HCT116 (cell line): ENCODE results near the gene STRIT1. TPM values are rescaled to one million over a fixed set of nuclear protein-coding genes. Genes with fewer than 3 reads are reported as not detected.

Experiments
- ATAC-seq: fragments of 200-7000 bp; cut with Tn5 transposase; 2 replicates; pipeline ENCODE4 v1.9.1; 2020; ENCODE audit warnings: mild to moderate bottlenecking, moderate library complexity
- BruUV-seq: library from RNA; stranded (reverse); fragments of 400-500 nt; replicated peaks from 2 replicates; lab custom pipeline; 2021; lab: Mats Ljungman, UMichigan
- CTCF ChIA-PET: fragments of 300-600 bp; sonication (Branson Sonifier 250); formaldehyde crosslinking; loops from one replicate; lab custom pipeline; 2021; ENCODE audit warnings: antibody characterized with exemption; lab: Charles Lee
- POLR2A ChIA-PET: fragments of 300-600, 350-600 bp; sonication (Branson Sonifier 250); formaldehyde crosslinking; loops from one replicate; lab custom pipeline; 2021; ENCODE audit warnings: antibody characterized with exemption; lab: Charles Lee
- RAD21 ChIA-PET, 2 experiments: fragments of 300-600 bp; sonication (Branson Sonifier 250); formaldehyde crosslinking; loops; one replicate each; lab custom pipeline; 2023; ENCODE audit warnings: low total read pairs in 2 of 2; ENCODE audit not compliant: uncharacterized antibody in 2 of 2, unreplicated experiment in 2 of 2, low non-redundant PET in 1 of 2; lab: Charles Lee
- DNase-seq: peaks from one replicate; pipeline ENCODE4 v3.0.0-alpha.2; 2010; ENCODE audit warnings: low read depth, low spot score
- H2AFZ ChIP-seq: fragments of 200-600 bp; shearing (Covaris generic), sonication (generic); 2 replicates; pipeline ENCODE4 v1.6.1; 2017; ENCODE audit warnings: low read depth, mixed run types, mixed read lengths, antibody characterized with exemption, low read length; ENCODE audit not compliant: poor library complexity, severe bottlenecking
- H3K27ac ChIP-seq: 2 replicates; pipeline ENCODE4 v1.5.1; 2012; ENCODE audit warnings: low read depth, low read length
- H3K27me3 ChIP-seq: fragments of 200-600 bp; sonication (generic); 2 replicates; pipeline ENCODE4 v1.6.1; 2016; ENCODE audit warnings: mixed run types, low read length, mixed read lengths; ENCODE audit not compliant: insufficient read depth
- H3K36me3 ChIP-seq, 2 experiments: fragments of 200-500 bp in 1 of 2; fragments of 200-600 bp in 1 of 2; sonication (Bioruptor generic) in 1 of 2; sonication (generic) in 1 of 2; 2 replicates each; pipeline versions ENCODE4 v1.5.1 to v1.6.1; 2014 to 2016; ENCODE audit warnings: low read length in 2 of 2, inconsistent platforms in 1 of 2, mixed read lengths in 1 of 2, mixed run types in 1 of 2; ENCODE audit not compliant: insufficient read depth in 2 of 2, control insufficient read depth in 1 of 2
- H3K4me1 ChIP-seq, 2 experiments: fragments of 200-600 bp in 1 of 2; sonication (generic) in 1 of 2; 2 replicates each; pipeline versions ENCODE4 v1.5.1 to v1.6.1; 2012 to 2017; ENCODE audit warnings: low read length in 2 of 2, inconsistent platforms in 1 of 2, mild to moderate bottlenecking in 1 of 2, mixed read lengths in 1 of 2, mixed run types in 1 of 2, moderate library complexity in 1 of 2; ENCODE audit not compliant: insufficient read depth in 2 of 2, control insufficient read depth in 1 of 2
- H3K4me2 ChIP-seq: fragments of 200-600 bp; sonication (generic); 2 replicates; pipeline ENCODE4 v1.6.1; 2017; ENCODE audit warnings: mixed run types, low read length, mixed read lengths
- H3K4me3 ChIP-seq, 2 experiments: fragments of 200-600 bp in 1 of 2; sonication (generic) in 1 of 2; replicated peaks in 1 of 2; 2 replicates each; pipeline ENCODE4 v1.5.1; 2011 to 2016; ENCODE audit warnings: low read length in 2 of 2, control low read depth in 1 of 2, low read depth in 1 of 2, mild to moderate bottlenecking in 1 of 2, mixed read lengths in 1 of 2, mixed run types in 1 of 2
- H3K79me2 ChIP-seq: fragments of 200-600 bp; sonication (generic); 2 replicates; pipeline ENCODE4 v1.6.1; 2017; ENCODE audit warnings: mild to moderate bottlenecking, mixed run types, low read length, moderate library complexity, mixed read lengths; ENCODE audit not compliant: insufficient read depth
- H3K9ac ChIP-seq: fragments of 200-600 bp; sonication (generic); 2 replicates; pipeline ENCODE4 v1.6.1; 2016; ENCODE audit warnings: low read length, mixed read lengths
- H3K9me2 ChIP-seq: fragments of 200-600 bp; sonication (generic), shearing (Covaris generic); 2 replicates; pipeline ENCODE4 v1.6.1; 2017; ENCODE audit warnings: mixed run types, mild to moderate bottlenecking, moderate library complexity; ENCODE audit not compliant: insufficient read depth
- H3K9me3 ChIP-seq, 2 experiments: fragments of 200-500 bp in 1 of 2; fragments of 200-600 bp in 1 of 2; sonication (Bioruptor generic) in 1 of 2; sonication (generic) in 1 of 2; 2 replicates each; pipeline ENCODE4 v1.6.1; 2014 to 2017; ENCODE audit warnings: low read length in 2 of 2, mixed read lengths in 2 of 2, inconsistent platforms in 1 of 2, low read depth in 1 of 2, mild to moderate bottlenecking in 1 of 2, mixed run types in 1 of 2, moderate library complexity in 1 of 2; ENCODE audit not compliant: control insufficient read depth in 1 of 2, insufficient read depth in 1 of 2
- H4K20me1 ChIP-seq: fragments of 200-600 bp; sonication (generic), shearing (Covaris generic); 2 replicates; pipeline ENCODE4 v1.6.1; 2017; ENCODE audit warnings: mixed run types, mild to moderate bottlenecking, moderate library complexity; ENCODE audit not compliant: insufficient read depth
- CBX3 ChIP-seq: IDR thresholded peaks from 2 replicates; pipeline ENCODE4 v1.6.1; 2012; ENCODE audit warnings: low read depth
- EGR1 ChIP-seq: IDR thresholded peaks from 2 replicates; pipeline ENCODE4 v1.6.1; 2012; ENCODE audit warnings: low read depth
- ELF1 ChIP-seq: IDR thresholded peaks from 2 replicates; pipeline ENCODE4 v1.6.1; 2012; ENCODE audit warnings: low read depth, borderline replicate concordance
- EZH2 ChIP-seq: fragments of 200-600 bp; sonication (generic); IDR thresholded peaks from 2 replicates; pipeline ENCODE4 v1.6.1; 2017; ENCODE audit warnings: antibody characterized with exemption, mixed run types
- EZH2phosphoT487 ChIP-seq: fragments of 200-600 bp; IDR thresholded peaks from 2 replicates; pipeline ENCODE4 v1.6.1; 2018; ENCODE audit warnings: antibody characterized with exemption, borderline replicate concordance
- FOSL1 ChIP-seq: IDR thresholded peaks from 2 replicates; pipeline ENCODE4 v1.6.1; 2012; ENCODE audit warnings: low read depth
- JUND ChIP-seq: IDR thresholded peaks from 2 replicates; pipeline ENCODE4 v1.6.1; 2012
- POLR2A ChIP-seq: IDR thresholded peaks from 2 replicates; pipeline ENCODE4 v1.7.0; 2011; ENCODE audit warnings: borderline replicate concordance; ENCODE audit not compliant: insufficient read depth, insufficient read length; ENCODE audit errors: extremely low read depth
- POLR2AphosphoS5 ChIP-seq: IDR thresholded peaks from 2 replicates; pipeline ENCODE4 v1.6.1; 2011; ENCODE audit warnings: mild to moderate bottlenecking, low read depth, low read length, moderate library complexity
- RAD21 ChIP-seq: IDR thresholded peaks from 2 replicates; pipeline ENCODE4 v1.6.1; 2012; ENCODE audit warnings: low read depth, mild to moderate bottlenecking
- SIN3A ChIP-seq: IDR thresholded peaks from 2 replicates; pipeline ENCODE4 v1.6.1; 2012; ENCODE audit warnings: low read depth
- SP1 ChIP-seq: IDR thresholded peaks from 2 replicates; pipeline ENCODE4 v1.6.1; 2012; ENCODE audit warnings: low read depth
- SRF ChIP-seq: IDR thresholded peaks from 2 replicates; pipeline ENCODE4 v1.6.1; 2012; ENCODE audit warnings: low read depth
- TCF7L2 ChIP-seq: IDR thresholded peaks from 2 replicates; pipeline ENCODE4 v1.7.0; 2011; ENCODE audit warnings: borderline replicate concordance, inconsistent platforms; ENCODE audit not compliant: insufficient read depth, insufficient read length; ENCODE audit errors: extremely low read depth
- YY1 ChIP-seq: IDR thresholded peaks from 2 replicates; pipeline ENCODE4 v1.6.1; 2011; ENCODE audit warnings: low read length, low read depth, moderate library complexity, mild to moderate bottlenecking; ENCODE audit not compliant: insufficient replicate concordance; ENCODE audit errors: extremely low read depth
- intact Hi-C: fragments of 100-400 bp; cut with micrococcal nuclease; formaldehyde crosslinking; loops from 2 replicates; pipeline ENCODE4 v1.10.0; 2022
- total RNA-seq: library from RNA; stranded (reverse); gene quantifications from one replicate; pipeline ENCODE4 v1.2.1, GENCODE V29; 2021; ENCODE audit not compliant: unreplicated experiment
- TF ChIP-seq, protein P1 (sequence below): IDR thresholded peaks from 2 replicates; pipeline ENCODE4 v1.6.1; 2012; ENCODE audit warnings: low read depth
- TF ChIP-seq, protein P2 (sequence below): IDR thresholded peaks from 2 replicates; pipeline ENCODE4 v1.6.1; 2011; ENCODE audit warnings: mild to moderate bottlenecking, low read length, moderate library complexity; ENCODE audit not compliant: insufficient replicate concordance; ENCODE audit errors: extremely low read depth
- TF ChIP-seq, protein P3 (sequence below): IDR thresholded peaks from 2 replicates; pipeline ENCODE4 v1.6.1; 2012
- TF ChIP-seq, protein P4 (sequence below): IDR thresholded peaks from 2 replicates; pipeline ENCODE4 v1.6.1; 2012
- TF ChIP-seq, protein P5 (sequence below), 3 experiments: fragments of 200-600 bp in 1 of 3; sonication (generic) in 1 of 3; IDR thresholded peaks in 2 of 3; conservative IDR thresholded peaks in 1 of 3; 2 replicates each; pipeline ENCODE4 v1.5.1; 2012 to 2017; ENCODE audit warnings: low read depth in 2 of 3, low read length in 2 of 3, antibody characterized with exemption in 1 of 3, borderline replicate concordance in 1 of 3, control low read depth in 1 of 3, mild to moderate bottlenecking in 1 of 3, mixed read lengths in 1 of 3, mixed run types in 1 of 3, moderate library complexity in 1 of 3; ENCODE audit not compliant: insufficient read depth in 1 of 3

Gene STRIT1
- total RNA-seq, 1 experiment from 2014 or later: not detected

DNA sequence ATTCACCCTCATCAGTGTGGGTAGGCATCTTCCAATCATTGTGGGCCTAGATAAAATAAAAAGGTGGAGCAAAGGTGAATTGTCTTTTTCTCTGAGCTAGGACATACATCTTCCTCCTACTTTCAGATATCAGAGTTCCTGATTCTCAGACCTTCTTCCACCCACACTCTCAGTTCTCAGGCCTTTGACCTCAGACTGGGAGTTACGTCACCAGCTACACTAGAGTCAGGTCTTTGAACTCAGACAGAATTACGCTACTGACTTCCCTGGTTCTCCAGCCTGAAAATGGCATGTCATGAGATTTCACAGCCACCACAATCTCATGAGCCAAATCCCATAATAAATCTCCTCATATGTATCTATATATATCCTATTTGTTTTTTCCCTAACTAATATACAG is 39.0 kb downstream of the STRIT1 start:
- Histone ChIP-seq H3K79me2 (no peaks in the 10 kb centered on the region), H4K20me1 (no peaks in the 10 kb centered on the region), H2AFZ (no peak overlapping the region), H3K9me3 (no peaks in the 10 kb centered on the region), H3K9ac (no peak overlapping the region), H3K4me2 (no peak overlapping the region), H3K36me3 (no peaks in the 10 kb centered on the region), H3K4me3 (no peak overlapping the region), H3K27ac (no peak overlapping the region), H3K27me3 (no peaks in the 10 kb centered on the region), H3K4me1 (no peaks in the 10 kb centered on the region), H3K9me2 (no peaks in the 10 kb centered on the region)
- ChIA-PET RAD21 (no interaction called here), POLR2A (no interaction called here), CTCF (no interaction called here)
- DNase-seq: no peak
- no peak for TF ChIP-seq EGR1
- no peak for TF ChIP-seq FOSL1
- no peak for TF ChIP-seq RAD21
- TF ChIP-seq, protein P1, sequence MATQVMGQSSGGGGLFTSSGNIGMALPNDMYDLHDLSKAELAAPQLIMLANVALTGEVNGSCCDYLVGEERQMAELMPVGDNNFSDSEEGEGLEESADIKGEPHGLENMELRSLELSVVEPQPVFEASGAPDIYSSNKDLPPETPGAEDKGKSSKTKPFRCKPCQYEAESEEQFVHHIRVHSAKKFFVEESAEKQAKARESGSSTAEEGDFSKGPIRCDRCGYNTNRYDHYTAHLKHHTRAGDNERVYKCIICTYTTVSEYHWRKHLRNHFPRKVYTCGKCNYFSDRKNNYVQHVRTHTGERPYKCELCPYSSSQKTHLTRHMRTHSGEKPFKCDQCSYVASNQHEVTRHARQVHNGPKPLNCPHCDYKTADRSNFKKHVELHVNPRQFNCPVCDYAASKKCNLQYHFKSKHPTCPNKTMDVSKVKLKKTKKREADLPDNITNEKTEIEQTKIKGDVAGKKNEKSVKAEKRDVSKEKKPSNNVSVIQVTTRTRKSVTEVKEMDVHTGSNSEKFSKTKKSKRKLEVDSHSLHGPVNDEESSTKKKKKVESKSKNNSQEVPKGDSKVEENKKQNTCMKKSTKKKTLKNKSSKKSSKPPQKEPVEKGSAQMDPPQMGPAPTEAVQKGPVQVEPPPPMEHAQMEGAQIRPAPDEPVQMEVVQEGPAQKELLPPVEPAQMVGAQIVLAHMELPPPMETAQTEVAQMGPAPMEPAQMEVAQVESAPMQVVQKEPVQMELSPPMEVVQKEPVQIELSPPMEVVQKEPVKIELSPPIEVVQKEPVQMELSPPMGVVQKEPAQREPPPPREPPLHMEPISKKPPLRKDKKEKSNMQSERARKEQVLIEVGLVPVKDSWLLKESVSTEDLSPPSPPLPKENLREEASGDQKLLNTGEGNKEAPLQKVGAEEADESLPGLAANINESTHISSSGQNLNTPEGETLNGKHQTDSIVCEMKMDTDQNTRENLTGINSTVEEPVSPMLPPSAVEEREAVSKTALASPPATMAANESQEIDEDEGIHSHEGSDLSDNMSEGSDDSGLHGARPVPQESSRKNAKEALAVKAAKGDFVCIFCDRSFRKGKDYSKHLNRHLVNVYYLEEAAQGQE: no peak
- TF ChIP-seq POLR2AphosphoS5: no peak
- no peak for TF ChIP-seq SIN3A
- TF ChIP-seq EZH2: no peak
- TF ChIP-seq, protein P2, sequence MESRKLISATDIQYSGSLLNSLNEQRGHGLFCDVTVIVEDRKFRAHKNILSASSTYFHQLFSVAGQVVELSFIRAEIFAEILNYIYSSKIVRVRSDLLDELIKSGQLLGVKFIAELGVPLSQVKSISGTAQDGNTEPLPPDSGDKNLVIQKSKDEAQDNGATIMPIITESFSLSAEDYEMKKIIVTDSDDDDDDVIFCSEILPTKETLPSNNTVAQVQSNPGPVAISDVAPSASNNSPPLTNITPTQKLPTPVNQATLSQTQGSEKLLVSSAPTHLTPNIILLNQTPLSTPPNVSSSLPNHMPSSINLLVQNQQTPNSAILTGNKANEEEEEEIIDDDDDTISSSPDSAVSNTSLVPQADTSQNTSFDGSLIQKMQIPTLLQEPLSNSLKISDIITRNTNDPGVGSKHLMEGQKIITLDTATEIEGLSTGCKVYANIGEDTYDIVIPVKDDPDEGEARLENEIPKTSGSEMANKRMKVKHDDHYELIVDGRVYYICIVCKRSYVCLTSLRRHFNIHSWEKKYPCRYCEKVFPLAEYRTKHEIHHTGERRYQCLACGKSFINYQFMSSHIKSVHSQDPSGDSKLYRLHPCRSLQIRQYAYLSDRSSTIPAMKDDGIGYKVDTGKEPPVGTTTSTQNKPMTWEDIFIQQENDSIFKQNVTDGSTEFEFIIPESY: no peak
- TF ChIP-seq POLR2A: no peak
- no peak for TF ChIP-seq SRF
- no peak for TF ChIP-seq CBX3
- TF ChIP-seq, protein P3, sequence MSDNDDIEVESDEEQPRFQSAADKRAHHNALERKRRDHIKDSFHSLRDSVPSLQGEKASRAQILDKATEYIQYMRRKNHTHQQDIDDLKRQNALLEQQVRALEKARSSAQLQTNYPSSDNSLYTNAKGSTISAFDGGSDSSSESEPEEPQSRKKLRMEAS: no peak
- TF ChIP-seq ELF1: no peak
- TF ChIP-seq, protein P4, sequence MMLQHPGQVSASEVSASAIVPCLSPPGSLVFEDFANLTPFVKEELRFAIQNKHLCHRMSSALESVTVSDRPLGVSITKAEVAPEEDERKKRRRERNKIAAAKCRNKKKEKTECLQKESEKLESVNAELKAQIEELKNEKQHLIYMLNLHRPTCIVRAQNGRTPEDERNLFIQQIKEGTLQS: no peak
- no peak for TF ChIP-seq EZH2phosphoT487
- no peak for TF ChIP-seq JUND
- TF ChIP-seq, protein P5, sequence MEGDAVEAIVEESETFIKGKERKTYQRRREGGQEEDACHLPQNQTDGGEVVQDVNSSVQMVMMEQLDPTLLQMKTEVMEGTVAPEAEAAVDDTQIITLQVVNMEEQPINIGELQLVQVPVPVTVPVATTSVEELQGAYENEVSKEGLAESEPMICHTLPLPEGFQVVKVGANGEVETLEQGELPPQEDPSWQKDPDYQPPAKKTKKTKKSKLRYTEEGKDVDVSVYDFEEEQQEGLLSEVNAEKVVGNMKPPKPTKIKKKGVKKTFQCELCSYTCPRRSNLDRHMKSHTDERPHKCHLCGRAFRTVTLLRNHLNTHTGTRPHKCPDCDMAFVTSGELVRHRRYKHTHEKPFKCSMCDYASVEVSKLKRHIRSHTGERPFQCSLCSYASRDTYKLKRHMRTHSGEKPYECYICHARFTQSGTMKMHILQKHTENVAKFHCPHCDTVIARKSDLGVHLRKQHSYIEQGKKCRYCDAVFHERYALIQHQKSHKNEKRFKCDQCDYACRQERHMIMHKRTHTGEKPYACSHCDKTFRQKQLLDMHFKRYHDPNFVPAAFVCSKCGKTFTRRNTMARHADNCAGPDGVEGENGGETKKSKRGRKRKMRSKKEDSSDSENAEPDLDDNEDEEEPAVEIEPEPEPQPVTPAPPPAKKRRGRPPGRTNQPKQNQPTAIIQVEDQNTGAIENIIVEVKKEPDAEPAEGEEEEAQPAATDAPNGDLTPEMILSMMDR (IDR thresholded peaks at IDR 0.05 in 2 of 3, conservative IDR thresholded peaks at IDR 0.05 in 1 of 3; ENCODE audit: borderline replicate concordance in 1 of 3, insufficient read depth in 1 of 3, low read depth in 2 of 3, low read length in 2 of 3): no peak
- no peak for TF ChIP-seq SP1
- no peak for TF ChIP-seq YY1
- no peak for TF ChIP-seq TCF7L2
- intact Hi-C loops: no loop called here
- no peak for ATAC-seq
- no TSS peak for BruUV-seq
